ENCODE results near the gene IL18BP.

IL18BP gene

GRCh38 chr11:72036687-72037086 lies 38.0 kb downstream of the IL18BP start (continued):
- TF ChIP-seq ARNTL (CRISPR knock-in tag; IDR thresholded peaks at IDR 0.05; ENCODE audit: borderline replicate concordance, low read depth) (no peak), ZNF8 (CRISPR knock-in tag; IDR thresholded peaks at IDR 0.05) (no peak), TCF4 (CRISPR knock-in tag; IDR thresholded peaks at IDR 0.05; ENCODE audit: borderline replicate concordance) (no peak), ESRRG (CRISPR knock-in tag; IDR thresholded peaks at IDR 0.05) (no peak), CSRNP3 (CRISPR knock-in tag; IDR thresholded peaks at IDR 0.05) (no peak), ZC3H10 (CRISPR knock-in tag; IDR thresholded peaks at IDR 0.05) (no peak)

GRCh38 chr11:72037554-72038311 lies 39.0 kb downstream of the IL18BP start:
- no peak for ATAC-seq
- TF ChIP-seq GLIS3 (CRISPR knock-in tag; IDR thresholded peaks at IDR 0.05) (no peak), TSHZ2 (CRISPR knock-in tag; IDR thresholded peaks at IDR 0.05) (no peak), BACH2 (CRISPR knock-in tag; IDR thresholded peaks at IDR 0.05; ENCODE audit: borderline replicate concordance) (no peak), SNAI2 (CRISPR knock-in tag; IDR thresholded peaks at IDR 0.05) (no peak), ZNF70 (CRISPR knock-in tag; IDR thresholded peaks at IDR 0.05) (no peak), ARNTL (CRISPR knock-in tag; IDR thresholded peaks at IDR 0.05; ENCODE audit: borderline replicate concordance, low read depth) (no peak), RARB (CRISPR knock-in tag; IDR thresholded peaks at IDR 0.05) (no peak), ZFP30 (CRISPR knock-in tag; IDR thresholded peaks at IDR 0.05) (no peak), CREB5 (CRISPR knock-in tag; IDR thresholded peaks at IDR 0.05; ENCODE audit: low read depth) (no peak), ZNF565 (CRISPR knock-in tag; conservative IDR thresholded peaks at IDR 0.05; ENCODE audit: low read depth) (no peak), POU6F1 (CRISPR knock-in tag; IDR thresholded peaks at IDR 0.05; ENCODE audit: borderline replicate concordance, low read depth) (no peak), ISL1 (CRISPR knock-in tag; IDR thresholded peaks at IDR 0.05) (no peak)

GRCh38 chr11:72038491-72038890 lies 39.8 kb downstream of the IL18BP start:
- ATAC-seq, result peak; percentile 36
- TF ChIP-seq ZFP30 (CRISPR knock-in tag; IDR thresholded peaks at IDR 0.05) (no peak), TCF4 (CRISPR knock-in tag; IDR thresholded peaks at IDR 0.05; ENCODE audit: borderline replicate concordance) (no peak), ISL1 (CRISPR knock-in tag; IDR thresholded peaks at IDR 0.05) (no peak), ESRRG (CRISPR knock-in tag; IDR thresholded peaks at IDR 0.05) (no peak), TSHZ2 (CRISPR knock-in tag; IDR thresholded peaks at IDR 0.05) (no peak), GLIS3 (CRISPR knock-in tag; IDR thresholded peaks at IDR 0.05) (no peak), BACH2 (CRISPR knock-in tag; IDR thresholded peaks at IDR 0.05; ENCODE audit: borderline replicate concordance) (no peak), ZFP3 (CRISPR knock-in tag; IDR thresholded peaks at IDR 0.05) (no peak), OSR1 (CRISPR knock-in tag; IDR thresholded peaks at IDR 0.05) (no peak), PATZ1 (CRISPR knock-in tag; IDR thresholded peaks at IDR 0.05; ENCODE audit: borderline replicate concordance) (no peak), SNAI2 (CRISPR knock-in tag; IDR thresholded peaks at IDR 0.05) (no peak), ZNF565 (CRISPR knock-in tag; conservative IDR thresholded peaks at IDR 0.05; ENCODE audit: low read depth) (no peak), CREB5 (CRISPR knock-in tag; IDR thresholded peaks at IDR 0.05; ENCODE audit: low read depth) (no peak), ZNF70 (CRISPR knock-in tag; IDR thresholded peaks at IDR 0.05) (no peak), CSRNP3 (CRISPR knock-in tag; IDR thresholded peaks at IDR 0.05) (no peak), TOX (CRISPR knock-in tag; IDR thresholded peaks at IDR 0.05; ENCODE audit: borderline replicate concordance) (no peak)
